Naive B cell (primary cell): ENCODE measurements around the gene TRIM62. TPM values are rescaled to one million over a fixed set of nuclear protein-coding genes. Genes with fewer than 3 reads are reported as not detected.
A peak's percentile ranks its signal among the peaks of the same experiment; 100 is the strongest.
"Not testable (repeated sequence)": the region's sequence is repeated elsewhere in the genome, so short reads cannot be mapped to it uniquely, and the experiment has no call there.

ENCODE experiments used
- ATAC-seq, 2 donors: fragments of 150-1000 bp; cut with Tn5 transposase; 2 replicates each; pipeline ENCODE4 v1.10.0; 2021; ENCODE audit warnings: low read depth in 2 of 2, mild to moderate bottlenecking in 2 of 2, moderate library complexity in 2 of 2
- DNase-seq: peaks from one replicate; pipeline ENCODE4 v3.0.0; 2022
- H3K27ac Mint-ChIP-seq, 6 donors: one replicate each; pipeline ENCODE4 v1.8.0; 2020 to 2022; ENCODE audit warnings: mild to moderate bottlenecking in 6 of 6, mixed read lengths in 6 of 6, moderate library complexity in 5 of 6, inconsistent platforms in 2 of 6
- H3K27me3 Mint-ChIP-seq, 3 donors: one replicate each; pipeline ENCODE4 v1.8.0; 2021 to 2022; ENCODE audit warnings: mixed read lengths in 3 of 3, mild to moderate bottlenecking in 1 of 3
- H3K36me3 Mint-ChIP-seq, 2 donors: one replicate each; pipeline ENCODE4 v1.8.0; 2020 to 2022; ENCODE audit warnings: mixed read lengths in 2 of 2, inconsistent platforms in 1 of 2, mild to moderate bottlenecking in 1 of 2
- H3K4me1 Mint-ChIP-seq, 3 donors: one replicate each; pipeline ENCODE4 v1.8.0; 2020 to 2022; ENCODE audit warnings: mixed read lengths in 3 of 3, inconsistent platforms in 1 of 3, mild to moderate bottlenecking in 1 of 3, moderate library complexity in 1 of 3
- H3K4me3 Mint-ChIP-seq, 8 donors: one replicate each; pipeline ENCODE4 v1.8.0; 2020 to 2022; ENCODE audit warnings: mild to moderate bottlenecking in 8 of 8, mixed read lengths in 8 of 8, moderate library complexity in 8 of 8, inconsistent platforms in 2 of 8
- H3K9me3 Mint-ChIP-seq, 7 donors: one replicate each; pipeline ENCODE4 v1.8.0; 2020 to 2022; ENCODE audit warnings: mixed read lengths in 7 of 7, mild to moderate bottlenecking in 5 of 7, inconsistent platforms in 2 of 7, moderate library complexity in 1 of 7
- polyA plus RNA-seq, 6 donors: library from polyadenylated mRNA; unstranded; fragments of 300-500 nt; fragmentation: Illumina TruSeq; gene quantifications; one replicate each; pipeline ENCODE4 v1.2.3, GENCODE V29; 2021; ENCODE audit warnings: low read depth in 6 of 6

The TRIM62 gene
- polyA plus RNA-seq, 6 donors from 2014 or later = 1.5 to 6.1 (median 4.7) TPM

DNA sequence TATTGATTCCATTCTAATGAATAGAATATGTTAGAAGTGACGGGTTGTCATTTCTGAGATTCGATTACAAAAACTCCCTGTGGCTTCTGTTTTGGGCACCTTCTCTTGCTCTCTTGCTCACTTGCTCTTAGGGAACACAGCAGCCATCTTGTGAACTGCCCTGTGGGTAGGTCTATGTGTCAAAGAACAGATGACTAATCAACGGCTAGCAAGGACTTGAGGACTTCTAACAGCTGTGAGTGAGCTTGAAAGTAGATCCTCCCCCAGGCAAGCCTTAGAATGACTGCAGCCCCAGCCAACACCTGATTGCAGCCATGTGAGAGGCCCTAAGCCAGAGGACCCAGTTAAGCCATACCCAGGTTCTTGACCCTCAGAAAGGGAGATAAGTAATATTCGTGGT is 51.5 kb downstream of the TRIM62 start:
- H3K4me1 Mint-ChIP-seq = peaks cover 9 to 30% (median 21%) of the 10 kb centered on the region in 3 donors
- H3K4me3 Mint-ChIP-seq = peak overlapping the region in 1 of 8 donors; percentile 36
- H3K9me3 Mint-ChIP-seq = peaks cover 0 to 5% (median 0%) of the 10 kb centered on the region in 7 donors

DNA sequence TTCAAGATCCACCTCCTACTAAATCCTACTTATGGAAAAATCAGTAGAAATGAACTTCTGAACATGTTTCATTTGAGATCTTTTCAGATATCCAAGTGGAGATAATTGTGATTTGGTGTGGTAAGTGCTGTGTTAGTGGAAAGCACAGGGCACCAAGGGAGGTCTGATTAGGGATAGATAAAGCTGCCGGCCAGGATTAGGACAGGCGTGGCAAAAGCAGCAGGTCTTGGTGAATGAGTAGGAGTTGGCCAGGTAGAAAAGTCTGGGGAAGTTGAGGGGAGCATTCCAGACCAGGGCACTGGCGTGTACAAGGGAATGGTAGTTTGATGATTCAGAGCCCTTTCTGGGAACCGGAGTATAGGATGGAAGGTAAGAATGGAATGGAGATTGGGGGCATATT is 53.1 kb downstream of the TRIM62 start:
- Mint-ChIP-seq H3K4me1 (peaks cover 7 to 30% (median 22%) of the 10 kb centered on the region in 3 donors), H3K4me3 (peak overlapping the region in 6 of 8 donors; percentile 12 to 97 (median 48))

More for the DNA sequence above, 51.5 kb downstream of the TRIM62 start:
- H3K36me3 Mint-ChIP-seq = peaks cover 0 to 7% of the 10 kb centered on the region in 2 donors
- no peak for ATAC-seq
- no peak overlapping the region for H3K27ac Mint-ChIP-seq
- DNase-seq = no peak
- no peaks in the 10 kb centered on the region for H3K27me3 Mint-ChIP-seq

DNA sequence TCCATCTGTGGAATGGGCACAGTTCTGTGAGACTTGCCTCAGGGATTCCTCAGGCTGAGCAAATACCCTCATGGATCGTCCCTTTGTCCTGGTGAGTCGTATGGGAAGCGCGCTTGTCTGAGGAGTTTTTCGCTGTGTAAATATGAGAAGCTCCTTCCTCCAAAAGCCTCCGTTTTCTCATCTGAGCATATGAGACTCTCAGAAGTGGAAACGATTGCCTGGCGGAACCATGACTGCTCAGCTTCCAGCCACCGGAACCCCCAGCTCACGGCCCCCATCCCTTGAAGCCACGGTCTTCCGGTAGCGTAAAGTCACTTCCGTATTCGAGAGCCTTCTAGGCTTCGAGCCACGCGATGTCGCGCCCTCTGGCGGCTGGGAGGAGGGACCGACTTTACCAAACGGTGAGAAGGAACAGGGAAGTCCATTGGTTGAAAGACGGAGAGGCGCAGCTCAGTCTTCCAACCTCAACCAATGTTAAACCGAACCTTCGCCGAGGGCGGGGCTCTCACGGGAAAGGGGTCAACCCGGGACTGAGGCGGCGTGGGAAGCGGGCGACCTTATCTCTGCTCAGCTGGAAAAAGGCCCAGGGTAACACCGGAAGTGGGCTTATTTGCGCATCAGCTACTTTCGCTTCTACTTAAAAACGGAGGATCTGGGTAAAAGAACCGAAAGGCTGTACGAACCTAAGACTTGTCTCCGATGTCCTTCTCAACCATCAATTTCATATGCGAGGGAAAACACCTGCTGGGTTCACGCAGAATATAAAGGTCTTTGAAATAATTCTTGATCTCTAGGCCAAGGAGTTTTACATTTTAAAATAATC is 54.6 kb downstream of the TRIM62 start:
- peaks cover 4 to 10% (median 9%) of the 10 kb centered on the region in 3 donors for H3K27me3 Mint-ChIP-seq
- peak overlapping the region; percentile 87 to 97 (median 95) for H3K4me3 Mint-ChIP-seq
- peak overlapping the region; percentile 79 to 96 (median 88) for H3K27ac Mint-ChIP-seq
- peaks cover 0 to 11% of the 10 kb centered on the region in 2 donors for H3K36me3 Mint-ChIP-seq
- H3K9me3 Mint-ChIP-seq = peaks cover 0 to 7% (median 0%) of the 10 kb centered on the region in 7 donors
- H3K4me1 Mint-ChIP-seq = peaks cover 7 to 30% (median 19%) of the 10 kb centered on the region in 3 donors
- DNase-seq = peak; percentile 99
- ATAC-seq = peak; percentile 89 to 94

More for the DNA sequence above, 53.1 kb downstream of the TRIM62 start:
- peak overlapping the region in 2 of 6 donors; percentile 2 to 87 for H3K27ac Mint-ChIP-seq
- ATAC-seq (no peak), DNase-seq (no peak)
- no peaks in the 10 kb centered on the region for H3K27me3 Mint-ChIP-seq
- H3K36me3 Mint-ChIP-seq = peaks cover 0 to 11% of the 10 kb centered on the region in 2 donors
- H3K9me3 Mint-ChIP-seq = peaks cover 0 to 7% (median 0%) of the 10 kb centered on the region in 7 donors

DNA sequence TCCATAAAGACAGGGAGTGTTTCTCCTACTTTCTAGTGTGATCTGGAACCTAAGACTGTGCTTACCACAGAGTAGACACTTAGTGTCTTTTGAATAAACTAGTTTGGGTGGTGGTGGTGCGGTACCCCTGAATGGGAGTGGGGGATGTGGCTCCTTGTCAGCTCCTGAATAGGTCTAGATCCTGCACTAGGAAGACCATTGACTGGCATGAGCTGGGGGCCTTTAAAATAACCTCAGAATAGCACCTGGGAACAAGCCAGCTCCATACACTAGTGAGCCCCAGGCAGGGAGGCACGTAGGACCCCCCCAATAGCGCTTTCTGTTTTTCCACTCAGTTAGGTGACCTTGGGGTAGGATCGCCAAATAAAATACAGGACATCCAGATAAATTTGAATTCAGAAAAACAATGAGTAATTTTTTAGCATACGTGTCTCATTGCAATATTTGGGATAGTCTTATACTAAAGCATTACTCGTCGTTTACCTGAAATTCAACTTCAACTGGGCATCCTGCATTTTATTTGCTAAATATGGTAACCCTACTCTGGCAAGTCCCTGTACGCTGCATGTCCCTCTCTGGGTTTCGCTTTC is 55.3 kb downstream of the TRIM62 start:
- DNase-seq = no peak
- H3K36me3 Mint-ChIP-seq = peaks cover 0 to 11% of the 10 kb centered on the region in 2 donors
- H3K27me3 Mint-ChIP-seq = peaks cover 4 to 14% (median 14%) of the 10 kb centered on the region in 3 donors
- no peak for ATAC-seq
- peaks cover 7 to 25% (median 19%) of the 10 kb centered on the region in 3 donors for H3K4me1 Mint-ChIP-seq
- H3K4me3 Mint-ChIP-seq = peak overlapping the region; percentile 87 to 97 (median 95)
- peak overlapping the region; percentile 79 to 96 (median 88) for H3K27ac Mint-ChIP-seq
- peaks cover 0 to 7% (median 0%) of the 10 kb centered on the region in 7 donors for H3K9me3 Mint-ChIP-seq

GRCh38 chr1:33124647-33125046 is 57.2 kb downstream of the TRIM62 start:
- peaks cover 4 to 17% (median 16%) of the 10 kb centered on the region in 3 donors for H3K27me3 Mint-ChIP-seq
- not testable (repeated sequence) for ATAC-seq, H3K27ac Mint-ChIP-seq, H3K9me3 Mint-ChIP-seq, DNase-seq
- peaks cover 0 to 11% of the 10 kb centered on the region in 2 donors for H3K36me3 Mint-ChIP-seq
- H3K4me3 Mint-ChIP-seq = peak overlapping the region in 1 of 8 donors; percentile 92
- H3K4me1 Mint-ChIP-seq = peaks cover 0 to 25% (median 16%) of the 10 kb centered on the region in 3 donors

GRCh38 chr1:33123266-33123665 is 58.6 kb downstream of the TRIM62 start:
- Mint-ChIP-seq H3K9me3 (peaks cover 0 to 7% (median 0%) of the 10 kb centered on the region in 7 donors), H3K27ac (peak overlapping the region in 1 of 6 donors; percentile 5), H3K36me3 (peaks cover 0 to 11% of the 10 kb centered on the region in 2 donors), H3K4me1 (peaks cover 0 to 17% (median 11%) of the 10 kb centered on the region in 3 donors), H3K4me3 (no peak overlapping the region), H3K27me3 (peaks cover 4 to 30% (median 27%) of the 10 kb centered on the region in 3 donors)
- ATAC-seq = no peak
- DNase-seq = no peak

DNA sequence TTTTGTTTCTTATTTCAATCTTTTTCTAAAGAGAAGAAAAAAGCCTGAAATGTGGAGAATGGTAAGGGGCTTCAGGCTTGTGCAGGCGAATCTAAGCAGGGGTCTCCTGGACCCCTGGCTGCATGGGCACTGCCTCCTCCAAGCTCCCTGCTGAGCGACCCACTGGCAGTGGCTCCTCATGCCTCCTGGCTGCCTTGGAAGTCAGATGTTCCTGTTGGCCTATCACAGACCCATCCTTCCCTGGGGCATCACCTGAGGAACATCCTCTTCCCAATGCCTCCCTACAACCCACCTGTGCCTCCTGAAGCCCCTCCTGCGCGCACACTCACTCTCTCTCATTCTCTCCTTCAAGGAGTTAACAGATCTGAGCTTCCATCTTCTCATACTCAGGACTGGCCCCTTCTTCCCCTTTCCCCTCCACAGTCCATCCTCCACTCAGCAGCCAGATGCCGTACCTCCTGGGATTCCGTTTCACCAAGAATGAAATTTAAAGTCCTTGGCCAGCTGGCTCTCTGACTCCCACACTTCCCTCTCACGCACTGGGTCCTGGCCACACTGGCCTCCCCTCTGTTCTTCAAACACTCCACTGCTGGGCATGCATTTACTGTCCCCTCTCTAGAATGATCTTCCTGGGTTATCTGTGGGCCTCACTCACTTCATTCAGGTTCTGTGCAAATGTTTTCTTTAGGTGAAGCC is 59.2 kb downstream of the TRIM62 start:
- Mint-ChIP-seq H3K27me3 (peaks cover 4 to 36% (median 33%) of the 10 kb centered on the region in 3 donors), H3K4me3 (no peak overlapping the region), H3K27ac (peak overlapping the region in 1 of 6 donors; percentile 5), H3K9me3 (peaks cover 0 to 7% (median 0%) of the 10 kb centered on the region in 7 donors), H3K4me1 (peaks cover 0 to 14% (median 11%) of the 10 kb centered on the region in 3 donors), H3K36me3 (peaks cover 0 to 11% of the 10 kb centered on the region in 2 donors)
- ATAC-seq = no peak
- no peak for DNase-seq

DNA sequence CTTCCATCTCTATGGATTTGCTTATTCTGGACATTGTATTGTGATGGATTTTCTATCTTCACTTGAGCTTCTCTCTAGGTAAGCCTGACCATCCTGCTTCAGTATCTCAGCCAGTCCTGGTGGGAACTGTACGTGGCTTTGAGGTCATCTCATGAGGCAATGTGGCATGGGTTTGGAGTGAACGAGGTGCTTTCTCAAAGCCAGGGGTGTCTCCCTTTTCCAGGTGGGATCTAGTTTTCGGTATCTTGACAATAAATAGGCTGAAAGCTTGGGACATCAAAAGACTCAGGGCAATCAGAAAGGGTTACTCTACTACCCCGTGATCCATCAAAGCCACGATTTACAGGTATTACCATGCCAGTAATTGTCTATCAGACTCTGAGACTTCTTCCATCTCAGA is 60.1 kb downstream of the TRIM62 start:
- Mint-ChIP-seq H3K4me3 (peak overlapping the region in 1 of 8 donors; percentile 33), H3K36me3 (peaks cover 0 to 11% of the 10 kb centered on the region in 2 donors), H3K27ac (no peak overlapping the region), H3K27me3 (peaks cover 4 to 44% (median 41%) of the 10 kb centered on the region in 3 donors), H3K4me1 (peaks cover 0 to 11% (median 6%) of the 10 kb centered on the region in 3 donors), H3K9me3 (peaks cover 0 to 7% (median 0%) of the 10 kb centered on the region in 7 donors)
- no peak for ATAC-seq
- DNase-seq = no peak

DNA sequence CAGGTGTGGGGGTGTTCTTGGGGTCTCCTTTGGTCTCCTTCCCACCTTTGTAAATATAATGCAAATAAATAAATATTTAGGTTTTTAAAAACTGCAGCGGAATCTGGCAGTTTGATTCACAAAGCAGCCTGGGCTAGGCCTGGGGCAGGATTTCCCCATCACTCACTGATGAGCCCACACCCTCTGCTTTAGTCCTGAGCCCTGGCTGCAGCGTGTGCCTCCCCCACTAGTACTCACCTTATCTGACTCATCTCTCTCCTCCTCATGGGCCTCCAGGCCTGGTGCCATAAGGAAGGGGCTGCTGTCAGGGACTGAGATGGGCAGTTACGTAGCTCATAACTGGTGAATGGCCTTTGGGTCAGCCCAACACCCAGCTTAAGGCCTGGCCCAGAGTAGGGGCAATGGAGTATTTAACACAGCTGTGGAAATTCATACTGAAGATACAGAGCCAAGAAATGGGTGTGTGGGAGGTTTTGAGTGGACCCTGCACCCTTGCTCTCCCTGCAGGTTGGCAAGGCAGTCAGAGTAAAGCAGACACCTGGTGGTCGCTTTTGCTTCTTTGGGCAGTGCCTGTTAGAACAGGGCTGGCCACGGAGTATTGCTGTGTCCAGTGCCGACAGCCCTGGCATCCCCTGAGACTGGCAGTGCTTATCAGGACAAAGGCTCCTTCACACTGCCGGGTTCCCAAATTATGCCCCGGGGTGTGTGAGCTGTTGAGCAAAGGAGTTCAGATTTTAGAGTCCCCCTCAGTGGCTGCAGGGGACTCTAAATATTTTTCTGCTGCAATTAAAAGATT is 61.2 kb downstream of the TRIM62 start:
- H3K27me3 Mint-ChIP-seq = peaks cover 4 to 50% (median 41%) of the 10 kb centered on the region in 3 donors
- peaks cover 0 to 5% (median 0%) of the 10 kb centered on the region in 7 donors for H3K9me3 Mint-ChIP-seq
- no peak overlapping the region for H3K4me3 Mint-ChIP-seq
- no peak for ATAC-seq
- no peak for DNase-seq
- no peak overlapping the region for H3K27ac Mint-ChIP-seq
- H3K36me3 Mint-ChIP-seq = peaks cover 0 to 7% of the 10 kb centered on the region in 2 donors
- H3K4me1 Mint-ChIP-seq = peaks cover 0 to 4% (median 0%) of the 10 kb centered on the region in 3 donors

- Mint-ChIP-seq H3K4me3 (no peak overlapping the region), H3K36me3 (no peaks in the 10 kb centered on the region), H3K27ac (no peak overlapping the region), H3K9me3 (no peaks in the 10 kb centered on the region), H3K27me3 (peaks cover 4 to 50% (median 41%) of the 10 kb centered on the region in 3 donors), H3K4me1 (no peaks in the 10 kb centered on the region)
- no peak for ATAC-seq
- no peak for DNase-seq
Measured at GRCh38 chr1:33119532-33120217, 62.2 kb downstream of the TRIM62 start.

GRCh38 chr1:33119050-33119449 is 62.8 kb downstream of the TRIM62 start:
- ATAC-seq = no peak
- Mint-ChIP-seq H3K4me3 (peak overlapping the region in 1 of 8 donors; percentile 1), H3K27me3 (peaks cover 4 to 50% (median 41%) of the 10 kb centered on the region in 3 donors), H3K9me3 (no peaks in the 10 kb centered on the region), H3K36me3 (no peaks in the 10 kb centered on the region), H3K4me1 (no peaks in the 10 kb centered on the region), H3K27ac (peak overlapping the region in 2 of 6 donors; percentile 11 to 20)
- no peak for DNase-seq

- no peak for DNase-seq
- H3K4me3 Mint-ChIP-seq = no peak overlapping the region
- no peak for ATAC-seq
- no peaks in the 10 kb centered on the region for H3K4me1 Mint-ChIP-seq
- H3K36me3 Mint-ChIP-seq = no peaks in the 10 kb centered on the region
- H3K27me3 Mint-ChIP-seq = peaks cover 4 to 50% (median 41%) of the 10 kb centered on the region in 3 donors
- H3K27ac Mint-ChIP-seq = no peak overlapping the region
- no peaks in the 10 kb centered on the region for H3K9me3 Mint-ChIP-seq
Measured at GRCh38 chr1:33118274-33118673, 63.6 kb downstream of the TRIM62 start.
